Measurements from ENCODE around the gene CLDN8. TPM values are rescaled to one million over a fixed set of nuclear protein-coding genes. Genes with fewer than 3 reads are reported as not detected.

Gene CLDN8
- total RNA-seq = not detected in 2 replicates

DNA sequence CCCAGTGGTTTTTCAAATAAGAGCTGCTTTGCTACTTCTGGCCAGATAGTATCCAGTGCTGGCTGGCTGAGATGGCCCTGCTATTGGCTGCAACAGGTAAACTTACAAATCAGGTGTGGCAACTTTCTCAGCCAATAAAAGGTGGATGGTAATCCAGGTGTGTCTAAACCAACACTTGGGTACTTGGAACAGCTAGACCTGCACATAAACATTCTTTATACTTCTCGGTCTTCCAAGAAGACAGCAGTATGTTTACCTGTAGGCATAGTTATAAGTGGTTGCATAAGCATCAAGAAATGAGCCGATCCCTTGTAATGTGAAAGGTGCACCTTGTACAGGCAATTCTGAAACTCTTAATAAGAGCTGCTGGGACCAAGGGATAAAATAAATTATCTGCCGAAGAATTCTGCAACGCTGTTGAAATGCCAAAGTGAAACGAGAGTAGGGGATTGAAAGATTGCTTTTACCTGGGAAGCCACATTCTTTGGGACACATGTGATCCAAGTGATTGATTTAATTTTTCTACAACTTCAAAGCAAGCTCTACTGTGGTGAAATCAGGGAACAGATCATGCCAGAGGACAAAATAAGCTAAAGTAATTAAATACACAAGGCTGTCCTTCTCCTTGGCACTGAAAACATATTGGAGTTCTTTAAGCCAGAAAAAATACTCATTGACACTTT is at the start of gene CLDN8:
TSS of gene CLDN8 (minus strand) at position 57 of the 683 bp plus-strand sequence. CDS start 172 bp downstream, outside the sequence.

DNA sequence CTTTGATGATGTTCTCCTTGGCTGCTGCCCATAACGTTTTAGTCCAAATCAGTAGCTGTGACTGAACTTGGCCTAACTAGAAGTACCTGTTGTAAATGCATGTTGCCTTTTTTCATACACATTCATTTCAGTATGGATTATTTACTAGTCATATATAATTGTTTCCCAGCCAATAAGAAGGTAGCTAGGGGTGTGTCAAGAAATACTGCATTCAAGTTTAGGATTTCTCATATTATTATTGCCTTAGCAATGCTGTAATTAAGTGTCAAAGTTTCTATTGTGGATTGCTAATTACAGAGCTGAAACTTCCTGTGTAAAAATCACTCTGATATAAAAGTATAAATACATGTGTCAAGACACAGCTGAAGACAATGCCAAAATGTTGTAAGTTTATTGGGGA is 49.2 kb downstream of the CLDN8 start, which contains the start of gene CLDN17:
TSS of gene CLDN17 (minus strand) at position 101 of the 400 bp plus-strand sequence. CDS start 188 bp downstream, outside the sequence.

Other genes with a start within 250 kb of the CLDN8 start
- gene CLDN17, start 49.3 kb downstream of the CLDN8 start, total RNA-seq = not detected in 2 replicates
- gene KRTAP24-1, start 66.9 kb upstream of the CLDN8 start, total RNA-seq = not detected in 2 replicates
- gene KRTAP25-1, start 73.4 kb upstream of the CLDN8 start, total RNA-seq = not detected in 2 replicates
- not detected in 2 replicates for gene KRTAP26-1, start 104.2 kb upstream of the CLDN8 start, total RNA-seq
- not detected in 2 replicates for gene KRTAP27-1, start 121.6 kb upstream of the CLDN8 start, total RNA-seq
- not detected in 2 replicates for gene KRTAP23-1, start 132.5 kb upstream of the CLDN8 start, total RNA-seq
- gene KRTAP13-2, start 156.2 kb upstream of the CLDN8 start, total RNA-seq = not detected in 2 replicates
- not detected in 2 replicates for gene KRTAP13-1, start 179.9 kb upstream of the CLDN8 start, total RNA-seq
- not detected in 2 replicates for gene KRTAP13-3, start 209.8 kb upstream of the CLDN8 start, total RNA-seq
- gene KRTAP13-4, start 214.1 kb upstream of the CLDN8 start, total RNA-seq = not detected in 2 replicates
- gene KRTAP15-1, start 224.2 kb upstream of the CLDN8 start, total RNA-seq = not detected in 2 replicates